Esophagus squamous epithelium (tissue), 5 donors: ENCODE data around the gene WDR33. TPM values are rescaled to one million over a fixed set of nuclear protein-coding genes. Genes with fewer than 3 reads are reported as not detected.

ENCODE experiments used
- DNase-seq: peaks from one replicate; lab custom pipeline; 2025; lab: John Stamatoyannopoulos, UW
- H3K27ac ChIP-seq, 4 donors: fragments of 200-600 bp; sonication (generic); one replicate each; pipeline ENCODE4 v1.5.1; 2016 to 2019; ENCODE audit warnings: mild to moderate bottlenecking in 1 of 4
- H3K27me3 ChIP-seq, 4 donors: fragments of 200-600 bp; sonication (generic); 1 replicate in 3 of 4; 2 replicates in 1 of 4; pipeline versions ENCODE4 v1.5.1 to v1.6.0; 2017 to 2021; ENCODE audit warnings: antibody characterized with exemption in 1 of 4
- H3K36me3 ChIP-seq, 3 donors: fragments of 200-600 bp; sonication (generic); one replicate each; pipeline ENCODE4 v1.5.1; 2016 to 2019
- H3K4me1 ChIP-seq, 3 donors: fragments of 200-600 bp; sonication (generic); one replicate each; pipeline ENCODE4 v1.5.1; 2017 to 2019
- H3K4me3 ChIP-seq, 4 donors: fragments of 200-600 bp; sonication (generic); 1 replicate in 3 of 4; 2 replicates in 1 of 4; pipeline ENCODE4 v1.5.1; 2016 to 2019; ENCODE audit warnings: mild to moderate bottlenecking in 2 of 4, moderate library complexity in 1 of 4
- H3K9me3 ChIP-seq, 3 donors: fragments of 200-600 bp; sonication (generic); one replicate each; pipeline ENCODE4 v1.5.1; 2016 to 2019
- CTCF ChIP-seq, 6 experiments: fragments of 450-650 bp in 4 of 6; fragments of 200-600 bp in 2 of 6; sonication (generic) in 2 of 6; IDR thresholded peaks; one replicate each; pipeline ENCODE4 v1.5.1; 2016 to 2019; ENCODE audit warnings: antibody characterized with exemption in 6 of 6, mild to moderate bottlenecking in 4 of 6, moderate library complexity in 4 of 6
- POLR2A ChIP-seq, 4 donors: fragments of 450-650 bp; IDR thresholded peaks; one replicate each; pipeline ENCODE4 v1.6.1; 2017; ENCODE audit warnings: antibody characterized with exemption in 4 of 4, mild to moderate bottlenecking in 4 of 4, moderate library complexity in 3 of 4
- WGBS, 2 donors: methylation state at CpG; one replicate each; pipeline ENCODE4 v1.1.5; 2018; 5-methylcytosine and 5-hydroxymethylcytosine counted together
- intact Hi-C: fragments of 100-400 bp; cut with DNase I; formaldehyde crosslinking; loops from one replicate; pipeline ENCODE4 v1.15.0; 2022
- total RNA-seq, 4 donors: library from RNA; depleted of rRNA; stranded (reverse); fragments of >200 nt; gene quantifications; one replicate each; pipeline ENCODE4 v1.1.0, GENCODE V29; 2016
- donor health status: DM: yes; HTN: yes; CAD: no.

The WDR33 gene
- 10 to 100 TPM; 15.6 to 41.8 (median 26.0) TPM for total RNA-seq

GRCh38 chr2:127810619-127811396 lies at the start of gene WDR33:
TSS of gene WDR33 (minus strand) at chr2:127811171. CDS start at chr2:127770981, 40,190 bp downstream.
- peak in 2 of 4 donors; percentile 61 to 83 for TF ChIP-seq POLR2A (IDR thresholded peaks at IDR 0.05)
- peak in 2 of 6 experiments; percentile 8 to 32 for TF ChIP-seq CTCF (IDR thresholded peaks at IDR 0.05)
- 0% methylated on average over 12 to 28 of the region's 62 CpGs for WGBS, 2 donors
- Histone ChIP-seq H3K9me3 (no peaks in the 10 kb centered on the region), H3K4me1 (peaks cover 17 to 51% (median 32%) of the 10 kb centered on the region in 3 donors), H3K36me3 (no peaks in the 10 kb centered on the region), H3K4me3 (peak within 1 kb of the TSS; percentile 68 to 87 (median 84)), H3K27me3 (no peaks in the 10 kb centered on the region), H3K27ac (peak within 1 kb of the TSS; percentile 93 to 96 (median 96))
- intact Hi-C loops = no loop called here
- DNase-seq = peak; percentile 42

GRCh38 chr2:127860130-127860529 lies 49.2 kb upstream of the WDR33 start:
- TF ChIP-seq POLR2A (IDR thresholded peaks at IDR 0.05) = no peak
- no peak for TF ChIP-seq CTCF (IDR thresholded peaks at IDR 0.05)
- 33 to 54% methylated on average over 5 of the region's 5 CpGs for WGBS, 2 donors
- intact Hi-C loops = no loop called here
- no peaks in the 10 kb centered on the region for H3K9me3 ChIP-seq
- no peak overlapping the region for H3K4me3 ChIP-seq
- peak overlapping the region in 3 of 4 donors; percentile 9 to 25 (median 15) for H3K27ac ChIP-seq
- DNase-seq = no peak
- peaks cover 0 to 31% (median 11%) of the 10 kb centered on the region in 3 donors for H3K36me3 ChIP-seq
- H3K4me1 ChIP-seq = peaks cover 9 to 46% (median 26%) of the 10 kb centered on the region in 3 donors
- no peaks in the 10 kb centered on the region for H3K27me3 ChIP-seq

- peaks cover 9 to 51% (median 26%) of the 10 kb centered on the region in 3 donors for H3K4me1 ChIP-seq
- DNase-seq = no peak
- WGBS, 2 donors = 24 to 26% methylated on average over 5 to 7 of the region's 8 CpGs
- H3K9me3 ChIP-seq = no peaks in the 10 kb centered on the region
- intact Hi-C loops = no loop called here
- peak overlapping the region in 3 of 4 donors; percentile 9 to 25 (median 15) for H3K27ac ChIP-seq
- H3K4me3 ChIP-seq = no peak overlapping the region
- TF ChIP-seq CTCF (IDR thresholded peaks at IDR 0.05) (no peak), POLR2A (IDR thresholded peaks at IDR 0.05) (no peak)
- H3K36me3 ChIP-seq = peaks cover 0 to 27% (median 8%) of the 10 kb centered on the region in 3 donors
- no peaks in the 10 kb centered on the region for H3K27me3 ChIP-seq
Observed at GRCh38 chr2:127859712-127860085, 48.7 kb upstream of the WDR33 start.

- TF ChIP-seq POLR2A (IDR thresholded peaks at IDR 0.05) (no peak), CTCF (IDR thresholded peaks at IDR 0.05) (no peak)
- H3K4me3 ChIP-seq = peak overlapping the region; percentile 88 to 95 (median 89)
- no peak for DNase-seq
- 1 to 2% methylated on average over 18 of the region's 18 CpGs for WGBS, 2 donors
- peaks cover 0 to 17% (median 0%) of the 10 kb centered on the region in 3 donors for H3K36me3 ChIP-seq
- H3K4me1 ChIP-seq = peaks cover 9 to 55% (median 26%) of the 10 kb centered on the region in 3 donors
- peak overlapping the region; percentile 83 to 92 (median 86) for H3K27ac ChIP-seq
- intact Hi-C loops = no loop called here
- H3K9me3 ChIP-seq = no peaks in the 10 kb centered on the region
- no peaks in the 10 kb centered on the region for H3K27me3 ChIP-seq
Observed at GRCh38 chr2:127857265-127857808, 46.4 kb upstream of the WDR33 start.

GRCh38 chr2:127853671-127854070 lies 42.7 kb upstream of the WDR33 start:
- WGBS, 2 donors = 79 to 89% methylated on average over 4 of the region's 4 CpGs

More at GRCh38 chr2:127853671-127854070, 42.7 kb upstream of the WDR33 start:
- intact Hi-C loops = no loop called here
- Histone ChIP-seq H3K9me3 (no peaks in the 10 kb centered on the region), H3K27ac (no peak overlapping the region), H3K27me3 (no peaks in the 10 kb centered on the region), H3K4me1 (peaks cover 9 to 39% (median 18%) of the 10 kb centered on the region in 3 donors), H3K4me3 (no peak overlapping the region), H3K36me3 (peaks cover 0 to 51% (median 0%) of the 10 kb centered on the region in 3 donors)
- no peak for DNase-seq
- TF ChIP-seq CTCF (IDR thresholded peaks at IDR 0.05) (no peak), POLR2A (IDR thresholded peaks at IDR 0.05) (no peak)
